Naive thymus-derived CD8-positive, alpha-beta T cell (primary cell): ENCODE results near the gene LRRC37A3. TPM values are rescaled to one million over a fixed set of nuclear protein-coding genes. Genes with fewer than 3 reads are reported as not detected.
"Not testable (repeated sequence)": the region's sequence is repeated elsewhere in the genome, so short reads cannot be mapped to it uniquely, and the experiment has no call there.

Experiments used
- ATAC-seq, 2 donors: fragments of 150-1000 bp; cut with Tn5 transposase in 1 of 2; sonication (Bioruptor Pico), chemical (Tn5 transposase) in 1 of 2; 1 replicate in 1 of 2; 2 replicates in 1 of 2; pipeline ENCODE4 v1.10.0; 2021; ENCODE audit warnings: mild to moderate bottlenecking in 2 of 2, moderate library complexity in 2 of 2
- POLR2A ChIA-PET: fragments of 350-600 bp; sonication (Branson Sonifier 250); formaldehyde crosslinking; loops from one replicate; lab custom pipeline; 2021; ENCODE audit warnings: antibody characterized with exemption; lab: Charles Lee
- DNase-seq, 10 donors: peaks; one replicate each; pipeline versions ENCODE4 v3.0.0 to v3.0.0-alpha.2; 2020 to 2022
- H3K27ac Mint-ChIP-seq, 10 donors: one replicate each; pipeline ENCODE4 v1.8.0; 2020 to 2022; ENCODE audit warnings: mild to moderate bottlenecking in 10 of 10, mixed read lengths in 10 of 10, moderate library complexity in 4 of 10, inconsistent platforms in 1 of 10
- H3K27me3 Mint-ChIP-seq, 5 donors: one replicate each; pipeline ENCODE4 v1.8.0; 2021 to 2022; ENCODE audit warnings: mixed read lengths in 5 of 5
- H3K36me3 Mint-ChIP-seq, 3 donors: one replicate each; pipeline ENCODE4 v1.8.0; 2020 to 2022; ENCODE audit warnings: mixed read lengths in 3 of 3, mild to moderate bottlenecking in 2 of 3, inconsistent platforms in 1 of 3
- H3K4me1 Mint-ChIP-seq, 4 donors: one replicate each; pipeline ENCODE4 v1.8.0; 2021 to 2022; ENCODE audit warnings: mixed read lengths in 4 of 4
- H3K4me3 Mint-ChIP-seq, 10 donors: one replicate each; pipeline ENCODE4 v1.8.0; 2020 to 2022; ENCODE audit warnings: mild to moderate bottlenecking in 10 of 10, mixed read lengths in 10 of 10, moderate library complexity in 6 of 10, inconsistent platforms in 1 of 10
- H3K9me3 Mint-ChIP-seq, 9 donors: one replicate each; pipeline ENCODE4 v1.8.0; 2020 to 2022; ENCODE audit warnings: mixed read lengths in 9 of 9, mild to moderate bottlenecking in 3 of 9, inconsistent platforms in 1 of 9, moderate library complexity in 1 of 9
- polyA plus RNA-seq, 3 donors: library from polyadenylated mRNA; unstranded; fragments of 300-500 nt; fragmentation: Illumina TruSeq; gene quantifications; one replicate each; pipeline ENCODE4 v1.2.3, GENCODE V29; 2021
- total RNA-seq, 8 experiments: library from RNA in 2 of 8; stranded (reverse) in 2 of 8; gene quantifications; one replicate each; pipeline ENCODE4 v1.2.3 and lab custom pipeline; 2021 to 2026

LRRC37A3 gene
- total and polyA plus RNA-seq, 5 experiments from 2014 or later, result 0.75 to 30.1 (median 2.9) TPM

DNA sequence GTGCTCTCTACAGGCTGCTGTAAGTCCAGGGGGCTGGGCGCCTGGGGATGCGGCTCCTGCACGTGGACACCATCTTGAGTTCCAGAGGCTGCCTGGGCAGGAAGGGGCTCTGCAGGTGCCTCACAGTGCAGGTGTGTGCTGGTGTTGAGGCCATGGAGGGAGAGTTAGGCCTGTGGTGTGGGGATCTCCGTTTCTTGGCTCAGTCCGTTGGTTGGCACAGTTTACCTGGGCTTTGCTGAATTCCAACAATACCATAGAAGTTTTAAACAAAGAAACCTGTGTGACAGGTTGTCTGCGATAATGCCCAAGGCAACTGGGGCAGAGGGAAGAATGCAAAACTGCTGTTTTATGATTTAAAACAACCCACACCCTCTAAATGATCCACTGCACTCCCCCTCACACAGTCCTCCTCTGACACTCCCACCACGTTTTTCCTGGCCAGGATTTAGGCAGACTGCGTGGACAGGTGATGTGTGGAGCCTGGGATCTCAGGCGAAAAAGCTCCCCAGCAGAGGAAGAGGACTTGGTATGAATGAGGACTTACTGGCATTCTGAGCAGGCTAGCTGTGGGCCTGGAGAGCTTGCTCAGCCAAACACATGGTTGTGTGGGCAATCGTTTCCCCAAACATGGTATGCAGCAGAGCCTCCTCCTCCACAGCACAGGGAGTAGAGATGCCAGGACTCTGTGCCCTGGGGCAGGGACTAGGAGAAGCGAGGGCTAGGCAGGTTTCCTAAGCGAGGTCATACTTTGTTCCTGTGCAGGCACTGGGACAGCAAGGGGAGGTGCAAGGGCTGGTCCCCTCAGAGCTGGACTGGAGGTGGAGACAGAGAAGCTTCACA, 104.1 kb downstream of the LRRC37A3 start:
- ATAC-seq, DNase-seq, H3K27me3 Mint-ChIP-seq, H3K9me3 Mint-ChIP-seq, H3K4me1 Mint-ChIP-seq, H3K4me3 Mint-ChIP-seq, POLR2A ChIA-PET: not testable (repeated sequence)
- Mint-ChIP-seq H3K36me3 (peaks cover 0 to 50% (median 9%) of the 10 kb centered on the region in 3 donors), H3K27ac (peak overlapping the region in 1 of 10 donors; percentile 59)

DNA sequence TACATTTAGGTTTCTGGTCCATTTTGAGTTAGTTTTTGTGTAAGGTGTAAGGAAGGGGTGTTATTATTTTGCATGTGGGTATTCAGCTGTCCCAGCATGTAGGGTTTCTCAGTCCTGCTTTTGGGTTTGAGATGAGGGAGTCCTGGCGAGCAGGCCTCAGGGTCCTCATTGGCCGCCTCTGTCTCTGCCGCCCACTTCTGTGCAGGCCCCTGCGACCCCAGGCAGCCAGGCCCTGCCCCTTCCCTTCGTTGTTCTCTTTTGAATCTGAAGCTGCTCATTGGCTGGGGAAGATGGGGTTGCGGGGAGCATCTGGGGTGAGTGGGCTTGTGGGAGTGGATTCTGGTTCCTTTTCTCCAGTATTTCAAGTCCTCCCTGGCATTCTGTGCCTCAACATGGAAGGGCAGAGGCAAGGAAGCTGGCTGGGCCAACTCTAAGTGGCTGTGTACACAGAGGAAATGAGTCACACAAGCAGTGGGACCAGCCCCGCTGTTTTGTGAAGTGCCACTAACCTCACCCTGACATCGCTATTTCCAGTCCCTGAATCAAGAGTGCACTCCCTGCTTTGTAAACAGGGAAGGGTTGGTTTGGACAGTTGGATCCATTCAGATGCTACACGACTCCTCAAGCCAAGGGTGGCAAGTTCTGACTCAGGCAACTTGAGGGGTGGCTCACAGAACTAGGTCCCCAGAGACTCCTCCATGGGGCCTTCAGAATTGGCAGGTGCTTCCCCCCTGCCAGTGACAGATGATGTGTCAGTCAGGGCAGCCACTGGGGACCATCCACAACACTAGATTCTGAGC, 110.9 kb downstream of the LRRC37A3 start:
- POLR2A ChIA-PET, H3K27me3 Mint-ChIP-seq, H3K9me3 Mint-ChIP-seq: not testable (repeated sequence)
- ATAC-seq (peak; percentile 87 to 88), DNase-seq (peak in 5 of 10 donors; percentile 17 to 45 (median 28))
- Mint-ChIP-seq H3K27ac (peak overlapping the region in 8 of 10 donors; percentile 52 to 90 (median 86)), H3K4me1 (peaks cover 5 to 25% (median 10%) of the 10 kb centered on the region in 4 donors), H3K4me3 (peak overlapping the region in 4 of 10 donors; percentile 19 to 63 (median 26)), H3K36me3 (peaks cover 0 to 23% (median 5%) of the 10 kb centered on the region in 3 donors)

Other genes starting within 250 kb of the LRRC37A3 start
- 10 to 100 TPM; 91.4 to 94.6 TPM for gene GNA13, start 137.3 kb upstream of the LRRC37A3 start, total RNA-seq
- gene GNA13, start 137.3 kb upstream of the LRRC37A3 start, polyA plus RNA-seq, result 10 to 100 TPM; 23.7 to 32.9 (median 27.6) TPM
- under 1 TPM in 1 of 2 experiments, not detected in 1; 0.49 TPM for gene RGS9, start 217.9 kb upstream of the LRRC37A3 start, total RNA-seq
- 1 to 10 TPM in 1 of 3 donors, under 1 TPM in 1, not detected in 1; 0.25 to 6.3 TPM for gene RGS9, start 217.9 kb upstream of the LRRC37A3 start, polyA plus RNA-seq